Hypothalamus (tissue), 51 donors: ENCODE results near the gene TNNI2.
A peak's percentile ranks its signal among the peaks of the same experiment; 100 is the strongest.

Source experiments
- DNase-seq, 51 donors: peaks; one replicate each; lab custom pipeline; 2025; lab: John Stamatoyannopoulos, UW

Gene TNNI2

GRCh38 chr11:1820463-1821325 lies 18.1 kb upstream of the TNNI2 start:
- no peak for DNase-seq

GRCh38 chr11:1821562-1821961 lies 17.2 kb upstream of the TNNI2 start:
- no peak for DNase-seq

- DNase-seq, result no peak
These were observed 16.0 kb upstream of the TNNI2 start for GRCh38 chr11:1822648-1823375.

- no peak for DNase-seq
These were observed 15.2 kb upstream of the TNNI2 start for GRCh38 chr11:1823376-1824220.

- DNase-seq, result no peak
These were observed 14.4 kb upstream of the TNNI2 start for GRCh38 chr11:1824221-1825038.

- DNase-seq, result no peak
These were observed 13.6 kb upstream of the TNNI2 start for GRCh38 chr11:1825039-1825740.

- DNase-seq, result no peak
These were observed 12.9 kb upstream of the TNNI2 start for GRCh38 chr11:1825785-1826451.

- peak in 2 of 51 donors; percentile 28 to 42 for DNase-seq
These were observed 12.2 kb upstream of the TNNI2 start for GRCh38 chr11:1826552-1827094.

- DNase-seq, result peak in 31 of 51 donors; percentile 8 to 74 (median 46)
These were observed 11.5 kb upstream of the TNNI2 start for GRCh38 chr11:1827095-1827813.

- no peak for DNase-seq
These were observed 10.8 kb upstream of the TNNI2 start for GRCh38 chr11:1827931-1828330.

- no peak for DNase-seq
These were observed 10.2 kb upstream of the TNNI2 start for GRCh38 chr11:1828542-1828941.

- no peak for DNase-seq
These were observed 9.6 kb upstream of the TNNI2 start for GRCh38 chr11:1829039-1829820.

- no peak for DNase-seq
These were observed 8.8 kb upstream of the TNNI2 start for GRCh38 chr11:1830004-1830321.

GRCh38 chr11:1830322-1831223 lies 8.2 kb upstream of the TNNI2 start:
- no peak for DNase-seq

GRCh38 chr11:1831338-1832210 lies 7.2 kb upstream of the TNNI2 start:
- no peak for DNase-seq
